ENCODE measurements around the gene TENM3. TPM values are rescaled to one million over a fixed set of nuclear protein-coding genes. Genes with fewer than 3 reads are reported as not detected.

The TENM3 gene
- total RNA-seq, 1 donor = 24.2 TPM

DNA sequence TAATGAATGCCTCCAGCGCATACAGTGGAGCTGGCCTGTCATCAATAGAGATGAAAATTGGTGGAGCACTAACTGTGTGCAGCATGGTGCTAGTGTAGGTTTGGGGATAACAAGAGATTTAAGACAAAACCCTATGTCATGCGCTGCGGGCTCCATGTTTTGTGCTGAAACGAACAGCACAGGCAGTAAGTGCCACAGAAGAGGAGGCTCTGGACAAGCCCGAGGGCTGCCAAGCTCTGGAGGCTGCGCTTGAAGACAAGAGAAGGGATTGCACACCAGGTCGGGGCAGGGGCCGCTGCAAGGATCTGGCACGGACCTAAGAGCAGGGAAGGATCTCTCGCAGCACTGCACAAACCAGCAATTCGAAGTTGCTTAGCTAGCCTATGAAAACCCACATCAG, 35.5 kb downstream of the TENM3 start:
- DNase-seq (ENCODE audit: low read depth) = no peak
- TF ChIP-seq CTCF (IDR thresholded peaks at IDR 0.05; ENCODE audit: insufficient read depth, low read depth, low read length) = no peak
- no peak overlapping the region for H3K4me3 ChIP-seq (ENCODE audit: low read depth, low read length)

DNA sequence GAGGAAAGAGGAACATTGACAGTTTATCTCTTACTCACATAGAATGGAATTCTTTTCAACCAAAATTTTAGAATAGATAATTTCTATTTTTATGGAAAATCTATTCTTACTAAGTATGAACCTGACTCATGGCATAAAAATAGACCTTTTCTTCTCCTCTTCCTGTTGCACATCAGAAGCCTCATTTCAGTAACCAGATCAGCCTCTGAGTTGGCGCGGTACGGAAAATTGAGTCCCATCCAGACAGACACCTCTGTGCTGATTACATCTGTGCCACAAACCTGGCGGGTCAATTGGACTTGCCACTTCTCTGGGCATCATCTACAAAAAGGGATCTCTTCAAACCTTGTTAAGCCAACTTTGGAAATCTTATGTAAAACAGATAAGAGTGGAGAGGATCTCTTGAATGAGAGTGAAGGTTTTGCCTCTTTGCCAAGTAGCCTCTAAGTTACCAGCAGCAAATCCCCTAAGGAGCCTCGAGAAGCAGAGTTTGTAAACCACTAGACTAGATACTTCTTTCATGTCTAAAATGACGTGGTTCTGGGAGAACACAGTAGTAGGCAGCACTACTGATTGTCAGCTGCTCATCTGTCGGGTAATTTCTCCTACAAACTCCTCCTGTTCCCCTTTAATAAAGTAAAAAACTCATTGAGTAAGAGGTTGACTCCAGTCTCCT, 37.4 kb downstream of the TENM3 start:
- TF ChIP-seq CTCF (IDR thresholded peaks at IDR 0.05; ENCODE audit: insufficient read depth, low read depth, low read length) = no peak
- no peak overlapping the region for H3K4me3 ChIP-seq (ENCODE audit: low read depth, low read length)
- DNase-seq (ENCODE audit: low read depth) = no peak

DNA sequence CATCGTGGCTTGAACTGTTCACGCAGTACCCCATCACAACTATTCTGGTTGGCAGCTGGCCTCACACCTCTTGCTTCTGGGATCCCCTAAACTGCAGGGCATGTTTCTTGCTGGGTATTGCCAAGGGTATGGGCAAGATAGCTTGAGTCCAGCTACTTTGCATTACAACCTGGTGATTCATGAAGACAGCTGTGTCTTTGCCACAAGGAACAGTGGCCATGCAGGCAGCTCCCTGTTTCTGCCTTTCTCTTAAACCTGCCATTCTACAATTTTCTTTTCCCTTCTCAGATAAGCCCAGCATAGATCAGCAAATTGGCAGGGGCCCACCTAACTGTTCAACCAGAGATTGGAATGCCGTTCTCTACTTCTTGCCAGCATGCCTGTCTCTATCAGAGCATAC, 42.8 kb downstream of the TENM3 start:
- TF ChIP-seq CTCF (IDR thresholded peaks at IDR 0.05; ENCODE audit: insufficient read depth, low read depth, low read length) = no peak
- DNase-seq (ENCODE audit: low read depth) = no peak
- no peak overlapping the region for H3K4me3 ChIP-seq (ENCODE audit: low read depth, low read length)

GRCh38 chr4:182286931-182287330, 43.7 kb downstream of the TENM3 start:
- no peak overlapping the region for H3K4me3 ChIP-seq (ENCODE audit: low read depth, low read length)
- no peak for TF ChIP-seq CTCF (IDR thresholded peaks at IDR 0.05; ENCODE audit: insufficient read depth, low read depth, low read length)
- no peak for DNase-seq (ENCODE audit: low read depth)

DNA sequence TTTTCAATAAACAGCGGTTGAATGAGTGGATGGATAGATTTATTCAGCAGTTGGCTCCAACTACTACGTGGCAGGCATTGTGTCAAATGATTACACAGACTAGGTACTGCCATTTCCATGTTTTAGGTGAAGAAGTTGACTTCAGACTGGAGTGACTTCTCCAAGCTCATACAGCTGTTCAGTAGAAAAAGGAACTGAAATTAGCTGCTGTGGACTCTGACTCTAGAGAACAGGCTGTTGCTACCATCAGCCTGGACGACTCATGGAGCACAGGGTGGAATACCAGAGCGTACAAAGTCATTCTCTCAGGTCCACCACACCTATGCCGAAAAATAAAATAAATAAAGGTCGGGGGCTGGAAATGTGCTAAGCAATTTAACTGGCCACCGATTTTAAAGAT, 45.3 kb downstream of the TENM3 start:
- H3K4me3 ChIP-seq (ENCODE audit: low read depth, low read length) = no peak overlapping the region
- no peak for DNase-seq (ENCODE audit: low read depth)
- no peak for TF ChIP-seq CTCF (IDR thresholded peaks at IDR 0.05; ENCODE audit: insufficient read depth, low read depth, low read length)

GRCh38 chr4:182289809-182290208, 46.6 kb downstream of the TENM3 start:
- DNase-seq (ENCODE audit: low read depth) = no peak
- TF ChIP-seq CTCF (IDR thresholded peaks at IDR 0.05; ENCODE audit: insufficient read depth, low read depth, low read length) = no peak
- no peak overlapping the region for H3K4me3 ChIP-seq (ENCODE audit: low read depth, low read length)

GRCh38 chr4:182291175-182291574, 48.0 kb downstream of the TENM3 start:
- TF ChIP-seq CTCF (IDR thresholded peaks at IDR 0.05; ENCODE audit: insufficient read depth, low read depth, low read length) = no peak
- no peak for DNase-seq (ENCODE audit: low read depth)
- no peak overlapping the region for H3K4me3 ChIP-seq (ENCODE audit: low read depth, low read length)
